ENCODE measurements around the gene CD59. TPM values are rescaled to one million over a fixed set of nuclear protein-coding genes. Genes with fewer than 3 reads are reported as not detected.

Gene CD59
- total RNA-seq, 3 donors from 2014 or later: 317 to 382 (median 381) TPM

GRCh38 chr11:33724644-33725035, 11.6 kb downstream of the CD59 start:
- Histone ChIP-seq H3K4me1 (ENCODE audit: low read depth) (peaks cover 14% of the 10 kb centered on the region), H3K36me3 (ENCODE audit: low read depth) (no peaks in the 10 kb centered on the region), H3K4me3 (no peak overlapping the region), H3K9me3 (no peaks in the 10 kb centered on the region)
- intact Hi-C loops (cut with DNase I, micrococcal nuclease): no loop called here
- peak; percentile 46 for ATAC-seq
- no peak for TF ChIP-seq CTCF (IDR thresholded peaks at IDR 0.05)
- peak in 1 of 3 donors; percentile 30 for DNase-seq

- no peaks in the 10 kb centered on the region for H3K36me3 ChIP-seq (ENCODE audit: low read depth)
- DNase-seq: no peak
- H3K4me1 ChIP-seq (ENCODE audit: low read depth): peaks cover 14% of the 10 kb centered on the region
- H3K9me3 ChIP-seq: no peaks in the 10 kb centered on the region
- no peak overlapping the region for H3K4me3 ChIP-seq
- intact Hi-C loops (cut with DNase I, micrococcal nuclease): no loop called here
- no peak for TF ChIP-seq CTCF (IDR thresholded peaks at IDR 0.05)
- peak; percentile 58 for ATAC-seq
Observed at GRCh38 chr11:33723238-33723881, 12.9 kb downstream of the CD59 start.

- H3K9me3 ChIP-seq: no peaks in the 10 kb centered on the region
- TF ChIP-seq CTCF (IDR thresholded peaks at IDR 0.05): no peak
- intact Hi-C loops (cut with DNase I, micrococcal nuclease): no loop called here
- peak; percentile 52 for ATAC-seq
- H3K36me3 ChIP-seq (ENCODE audit: low read depth): no peaks in the 10 kb centered on the region
- H3K4me1 ChIP-seq (ENCODE audit: low read depth): peaks cover 14% of the 10 kb centered on the region
- no peak overlapping the region for H3K4me3 ChIP-seq
- no peak for DNase-seq
Observed at GRCh38 chr11:33722590-33723234, 13.5 kb downstream of the CD59 start.

GRCh38 chr11:33721984-33722383, 14.2 kb downstream of the CD59 start:
- DNase-seq: no peak
- Histone ChIP-seq H3K4me1 (ENCODE audit: low read depth) (peaks cover 14% of the 10 kb centered on the region), H3K4me3 (no peak overlapping the region), H3K36me3 (ENCODE audit: low read depth) (no peaks in the 10 kb centered on the region), H3K9me3 (no peaks in the 10 kb centered on the region)
- intact Hi-C loops (cut with DNase I, micrococcal nuclease): no loop called here
- no peak for TF ChIP-seq CTCF (IDR thresholded peaks at IDR 0.05)
- ATAC-seq: no peak

GRCh38 chr11:33721426-33721825, 14.8 kb downstream of the CD59 start:
- Histone ChIP-seq H3K9me3 (no peaks in the 10 kb centered on the region), H3K4me3 (no peak overlapping the region), H3K4me1 (ENCODE audit: low read depth) (peaks cover 14% of the 10 kb centered on the region), H3K36me3 (ENCODE audit: low read depth) (no peaks in the 10 kb centered on the region)
- DNase-seq (no peak), ATAC-seq (peak; percentile 32)
- no peak for TF ChIP-seq CTCF (IDR thresholded peaks at IDR 0.05)
- intact Hi-C loops (cut with DNase I, micrococcal nuclease): no loop called here
